ENCODE results near the gene TMEM61.
A peak's percentile ranks its signal among the peaks of the same experiment; 100 is the strongest.

The TMEM61 gene

GRCh38 chr1:54944610-54945392 is 35.6 kb upstream of the TMEM61 start:
- Histone ChIP-seq H2AFZ (ENCODE audit: low read depth, low read length) (peak overlapping the region; percentile 90), H4K20me1 (ENCODE audit: insufficient read depth, low read length) (no peaks in the 10 kb centered on the region), H3K79me2 (ENCODE audit: low read length) (no peaks in the 10 kb centered on the region), H3K9ac (ENCODE audit: low read length) (peak overlapping the region; percentile 45), H3K4me3 (ENCODE audit: low read length) (peak overlapping the region; percentile 71), H3K4me2 (ENCODE audit: low read length) (peak overlapping the region; percentile 81), H3K27ac (ENCODE audit: low read length) (no peak overlapping the region), H3K9me3 (ENCODE audit: insufficient read depth, low read length) (no peaks in the 10 kb centered on the region), H3K4me1 (ENCODE audit: low read length) (peaks cover 10% of the 10 kb centered on the region), H3K27me3 (ENCODE audit: low read depth, low read length) (peaks cover 4% of the 10 kb centered on the region), H3K36me3 (replicated peaks; ENCODE audit: low read depth, low read length) (no peaks in the 10 kb centered on the region)
- TF ChIP-seq CTCF (IDR thresholded peaks at IDR 0.05; ENCODE audit: low read depth, low read length) (peak; percentile 77), EZH2phosphoT487 (IDR thresholded peaks at IDR 0.05; ENCODE audit: low read depth) (no peak)

GRCh38 chr1:54945393-54945936 is 35.0 kb upstream of the TMEM61 start:
- Histone ChIP-seq H3K9ac (ENCODE audit: low read length) (no peak overlapping the region), H3K4me1 (ENCODE audit: low read length) (peaks cover 14% of the 10 kb centered on the region), H3K4me2 (ENCODE audit: low read length) (peak overlapping the region; percentile 81), H3K36me3 (replicated peaks; ENCODE audit: low read depth, low read length) (no peaks in the 10 kb centered on the region), H3K4me3 (ENCODE audit: low read length) (peak overlapping the region; percentile 71; the same call in 1 of the 2 replicates), H3K9me3 (ENCODE audit: insufficient read depth, low read length) (no peaks in the 10 kb centered on the region), H3K79me2 (ENCODE audit: low read length) (no peaks in the 10 kb centered on the region), H2AFZ (ENCODE audit: low read depth, low read length) (peak overlapping the region; percentile 90; the same call in 1 of the 2 replicates), H4K20me1 (ENCODE audit: insufficient read depth, low read length) (no peaks in the 10 kb centered on the region), H3K27ac (ENCODE audit: low read length) (no peak overlapping the region), H3K27me3 (ENCODE audit: low read depth, low read length) (peaks cover 4% of the 10 kb centered on the region)
- no peak for TF ChIP-seq CTCF (IDR thresholded peaks at IDR 0.05; ENCODE audit: low read depth, low read length)
- TF ChIP-seq EZH2phosphoT487 (IDR thresholded peaks at IDR 0.05; ENCODE audit: low read depth) = no peak

- Histone ChIP-seq H3K79me2 (ENCODE audit: low read length) (no peaks in the 10 kb centered on the region), H3K27ac (ENCODE audit: low read length) (no peak overlapping the region), H3K36me3 (replicated peaks; ENCODE audit: low read depth, low read length) (no peaks in the 10 kb centered on the region), H3K27me3 (ENCODE audit: low read depth, low read length) (no peaks in the 10 kb centered on the region; the same call in 1 of the 2 replicates), H3K4me3 (ENCODE audit: low read length) (no peak overlapping the region), H3K9me3 (ENCODE audit: insufficient read depth, low read length) (no peaks in the 10 kb centered on the region), H3K4me1 (ENCODE audit: low read length) (peaks cover 15% of the 10 kb centered on the region), H4K20me1 (ENCODE audit: insufficient read depth, low read length) (no peaks in the 10 kb centered on the region), H3K4me2 (ENCODE audit: low read length) (no peak overlapping the region), H2AFZ (ENCODE audit: low read depth, low read length) (no peak overlapping the region), H3K9ac (ENCODE audit: low read length) (no peak overlapping the region)
- TF ChIP-seq EZH2phosphoT487 (IDR thresholded peaks at IDR 0.05; ENCODE audit: low read depth) (no peak), CTCF (IDR thresholded peaks at IDR 0.05; ENCODE audit: low read depth, low read length) (no peak)
Observed at GRCh38 chr1:54947540-54947939, 32.9 kb upstream of the TMEM61 start.

- H3K9me3 ChIP-seq (ENCODE audit: insufficient read depth, low read length) = no peaks in the 10 kb centered on the region
- no peaks in the 10 kb centered on the region for H4K20me1 ChIP-seq (ENCODE audit: insufficient read depth, low read length)
- H3K4me3 ChIP-seq (ENCODE audit: low read length) = no peak overlapping the region
- H3K27ac ChIP-seq (ENCODE audit: low read length) = no peak overlapping the region
- no peaks in the 10 kb centered on the region for H3K79me2 ChIP-seq (ENCODE audit: low read length)
- H3K27me3 ChIP-seq (ENCODE audit: low read depth, low read length) = no peaks in the 10 kb centered on the region; the same call in 1 of the 2 replicates
- TF ChIP-seq EZH2phosphoT487 (IDR thresholded peaks at IDR 0.05; ENCODE audit: low read depth) = no peak
- TF ChIP-seq CTCF (IDR thresholded peaks at IDR 0.05; ENCODE audit: low read depth, low read length) = no peak
- H3K4me2 ChIP-seq (ENCODE audit: low read length) = 0 out of 2 replicates have a peak overlapping the region, but pooled peaks have one; percentile 12
- H2AFZ ChIP-seq (ENCODE audit: low read depth, low read length) = no peak overlapping the region
- no peak overlapping the region for H3K9ac ChIP-seq (ENCODE audit: low read length)
- H3K36me3 ChIP-seq (replicated peaks; ENCODE audit: low read depth, low read length) = no peaks in the 10 kb centered on the region
- H3K4me1 ChIP-seq (ENCODE audit: low read length) = peaks cover 15% of the 10 kb centered on the region
Observed at GRCh38 chr1:54949053-54949452, 31.4 kb upstream of the TMEM61 start.

All from OCI-LY3 (cell line).